ENCODE measurements around the gene CHTF18. TPM values are rescaled to one million over a fixed set of nuclear protein-coding genes. Genes with fewer than 3 reads are reported as not detected.

CHTF18 gene
- polyA plus RNA-seq, 1 donor (not counting 4 experiments of a cell fraction or from before 2014, with no cell fraction given) = 5.7 TPM

GRCh38 chr16:760545-761343, 27.7 kb upstream of the CHTF18 start, which contains the start of gene MSLN:
TSS of gene MSLN (plus strand) at chr16:760734. CDS start at chr16:762681, 1,947 bp downstream.
- peak within 1 kb of the TSS; percentile 33 for H2AFZ ChIP-seq (ENCODE audit: control insufficient read depth, low read length)
- peak within 1 kb of the TSS in 1 of 3 experiments; percentile 6 for H3K4me3 ChIP-seq (ENCODE audit: control insufficient read depth in 2 of 3, extremely low read depth in 1 of 3, insufficient read depth in 2 of 3, low read depth in 1 of 3, low read length in 3 of 3)
- no peaks in the 10 kb centered on the region for H3K27me3 ChIP-seq (ENCODE audit: control insufficient read depth, extremely low read depth, insufficient read depth, low read length)
- no peaks in the 10 kb centered on the region for H3K9me1 ChIP-seq (ENCODE audit: control insufficient read depth, extremely low read depth, insufficient read depth, low read length)
- peak within 1 kb of the TSS; percentile 74 for H3K27ac ChIP-seq (ENCODE audit: control insufficient read depth, insufficient read depth, low read length)
- H3K4me2 ChIP-seq (ENCODE audit: control insufficient read depth, extremely low read depth, insufficient read depth, low read depth, low read length) = peak within 1 kb of the TSS; percentile 50
- peaks cover 34% of the 10 kb centered on the region for H3K4me1 ChIP-seq (ENCODE audit: control insufficient read depth, extremely low read depth, insufficient read depth, low read length)
- no peaks in the 10 kb centered on the region for H3K36me3 ChIP-seq (ENCODE audit: control insufficient read depth in 2 of 2, extremely low read depth in 1 of 2, insufficient read depth in 2 of 2, low read length in 2 of 2)
- dilution Hi-C loops (cut with MboI; ENCODE audit: extremely low pct_ligation_motif_present, low sequenced_read_pairs) = no loop called here
- H3K9me3 ChIP-seq (ENCODE audit: control insufficient read depth, low read depth, low read length) = no peaks in the 10 kb centered on the region
- FAIRE-seq (peak; percentile 81), DNase-seq (ENCODE audit: low read depth, low spot score) (no peak)
- no peaks in the 10 kb centered on the region for H3K79me2 ChIP-seq (ENCODE audit: control insufficient read depth, insufficient read depth, low read length)
- no peak for TF ChIP-seq EZH2 (IDR thresholded peaks at IDR 0.05; ENCODE audit: low read length)
- TF ChIP-seq, protein P1, sequence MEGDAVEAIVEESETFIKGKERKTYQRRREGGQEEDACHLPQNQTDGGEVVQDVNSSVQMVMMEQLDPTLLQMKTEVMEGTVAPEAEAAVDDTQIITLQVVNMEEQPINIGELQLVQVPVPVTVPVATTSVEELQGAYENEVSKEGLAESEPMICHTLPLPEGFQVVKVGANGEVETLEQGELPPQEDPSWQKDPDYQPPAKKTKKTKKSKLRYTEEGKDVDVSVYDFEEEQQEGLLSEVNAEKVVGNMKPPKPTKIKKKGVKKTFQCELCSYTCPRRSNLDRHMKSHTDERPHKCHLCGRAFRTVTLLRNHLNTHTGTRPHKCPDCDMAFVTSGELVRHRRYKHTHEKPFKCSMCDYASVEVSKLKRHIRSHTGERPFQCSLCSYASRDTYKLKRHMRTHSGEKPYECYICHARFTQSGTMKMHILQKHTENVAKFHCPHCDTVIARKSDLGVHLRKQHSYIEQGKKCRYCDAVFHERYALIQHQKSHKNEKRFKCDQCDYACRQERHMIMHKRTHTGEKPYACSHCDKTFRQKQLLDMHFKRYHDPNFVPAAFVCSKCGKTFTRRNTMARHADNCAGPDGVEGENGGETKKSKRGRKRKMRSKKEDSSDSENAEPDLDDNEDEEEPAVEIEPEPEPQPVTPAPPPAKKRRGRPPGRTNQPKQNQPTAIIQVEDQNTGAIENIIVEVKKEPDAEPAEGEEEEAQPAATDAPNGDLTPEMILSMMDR (optimal IDR thresholded peaks at IDR 0.05 in 1 of 3, IDR thresholded peaks at IDR 0.05 in 1 of 3, conservative IDR thresholded peaks at IDR 0.05 in 1 of 3; ENCODE audit: extremely low read depth in 1 of 3, insufficient read depth in 2 of 3, low read length in 3 of 3) = no peak
- peak within 1 kb of the TSS; percentile 63 for H3K9ac ChIP-seq (ENCODE audit: control insufficient read depth, extremely low read depth, insufficient read depth, low read length)
- no peaks in the 10 kb centered on the region for H4K20me1 ChIP-seq (ENCODE audit: control insufficient read depth, extremely low read depth, insufficient read depth, low read length)

- Histone ChIP-seq H3K79me2 (ENCODE audit: control insufficient read depth, insufficient read depth, low read length) (no peaks in the 10 kb centered on the region), H3K27me3 (ENCODE audit: control insufficient read depth, extremely low read depth, insufficient read depth, low read length) (peaks cover 3% of the 10 kb centered on the region), H4K20me1 (ENCODE audit: control insufficient read depth, extremely low read depth, insufficient read depth, low read length) (no peaks in the 10 kb centered on the region), H3K9me3 (ENCODE audit: control insufficient read depth, low read depth, low read length) (no peaks in the 10 kb centered on the region), H3K9ac (ENCODE audit: control insufficient read depth, extremely low read depth, insufficient read depth, low read length) (peak overlapping the region; percentile 63), H3K9me1 (ENCODE audit: control insufficient read depth, extremely low read depth, insufficient read depth, low read length) (no peaks in the 10 kb centered on the region), H3K4me1 (ENCODE audit: control insufficient read depth, extremely low read depth, insufficient read depth, low read length) (peaks cover 34% of the 10 kb centered on the region), H3K27ac (ENCODE audit: control insufficient read depth, insufficient read depth, low read length) (no peak overlapping the region), H3K4me2 (ENCODE audit: control insufficient read depth, extremely low read depth, insufficient read depth, low read depth, low read length) (no peak overlapping the region), H2AFZ (ENCODE audit: control insufficient read depth, low read length) (no peak overlapping the region), H3K4me3 (ENCODE audit: control insufficient read depth in 2 of 3, extremely low read depth in 1 of 3, insufficient read depth in 2 of 3, low read depth in 1 of 3, low read length in 3 of 3) (peak overlapping the region in 1 of 3 experiments; percentile 6), H3K36me3 (ENCODE audit: control insufficient read depth in 2 of 2, extremely low read depth in 1 of 2, insufficient read depth in 2 of 2, low read length in 2 of 2) (no peaks in the 10 kb centered on the region)
- TF ChIP-seq EZH2 (IDR thresholded peaks at IDR 0.05; ENCODE audit: low read length) = no peak
- TF ChIP-seq, protein P1 (optimal IDR thresholded peaks at IDR 0.05 in 1 of 3, IDR thresholded peaks at IDR 0.05 in 1 of 3, conservative IDR thresholded peaks at IDR 0.05 in 1 of 3; ENCODE audit: extremely low read depth in 1 of 3, insufficient read depth in 2 of 3, low read length in 3 of 3) = peak in 1 of 3 experiments; percentile 9
- DNase-seq (ENCODE audit: low read depth, low spot score) (no peak), FAIRE-seq (no peak)
- dilution Hi-C loops (cut with MboI; ENCODE audit: extremely low pct_ligation_motif_present, low sequenced_read_pairs) = no loop called here
These were observed 26.6 kb upstream of the CHTF18 start for GRCh38 chr16:761625-762513.

Measured in keratinocyte (primary cell).